ENCODE results near the gene COX6A1. TPM values are rescaled to one million over a fixed set of nuclear protein-coding genes. Genes with fewer than 3 reads are reported as not detected.

COX6A1 gene
- total RNA-seq, 2 donors from 2014 or later = 416 to 490 TPM

Other genes starting within 250 kb of the COX6A1 start
- gene GCN1, start 243.4 kb upstream of the COX6A1 start, total RNA-seq = 100 to 1,000 TPM; 114 to 131 TPM
- gene RPLP0, start 237.0 kb upstream of the COX6A1 start, total RNA-seq = 1,000 to 10,000 TPM; 4,045 to 4,525 TPM
- gene PXN, start 172.4 kb upstream of the COX6A1 start, total RNA-seq = 10 to 100 TPM; 49.8 to 66.8 TPM
- gene RNU4-2, start 146.2 kb upstream of the COX6A1 start, total RNA-seq = 1,000 to 10,000 TPM; 2,655 to 3,867 TPM
- 1,000 to 10,000 TPM; 1,753 to 2,211 TPM for gene RNU4-1, start 144.9 kb upstream of the COX6A1 start, total RNA-seq
- 1 to 10 TPM; 3.3 TPM for gene SIRT4, start 135.8 kb upstream of the COX6A1 start, total RNA-seq
- not detected for gene PLA2G1B, start 110.3 kb upstream of the COX6A1 start, total RNA-seq
- under 1 TPM in 1 of 2 donors, not detected in 1; 0.51 TPM for gene MSI1, start 68.9 kb upstream of the COX6A1 start, total RNA-seq
- gene TRIAP1, start 8.3 kb downstream of the COX6A1 start, total RNA-seq = 10 to 100 TPM; 33.8 to 49.5 TPM
- 10 to 100 TPM; 27.5 to 46.3 TPM for gene GATC, start 8.3 kb downstream of the COX6A1 start, total RNA-seq
- gene SRSF9, start 31.6 kb downstream of the COX6A1 start, total RNA-seq = 100 to 1,000 TPM; 148 to 207 TPM
- 100 to 1,000 TPM in 1 of 2 donors, 10 to 100 TPM in 1; 49.5 to 157 TPM for gene DYNLL1, start 58.0 kb downstream of the COX6A1 start, total RNA-seq
- gene COQ5, start 91.0 kb downstream of the COX6A1 start, total RNA-seq = 10 to 100 TPM in 1 of 2 donors, 1 to 10 TPM in 1; 9.7 to 37.8 TPM
- gene RNF10, start 96.2 kb downstream of the COX6A1 start, total RNA-seq = 100 to 1,000 TPM; 182 to 196 TPM
- gene POP5, start 143.3 kb downstream of the COX6A1 start, total RNA-seq = 10 to 100 TPM; 34.7 to 51.5 TPM
- 1 to 10 TPM in 1 of 2 donors, not detected in 1; 3.0 TPM for gene CABP1, start 202.5 kb downstream of the COX6A1 start, total RNA-seq
- gene MLEC, start 249.0 kb downstream of the COX6A1 start, total RNA-seq = 10 to 100 TPM; 51.0 to 89.9 TPM